ENCODE measurements around the gene CALCOCO1. TPM values are rescaled to one million over a fixed set of nuclear protein-coding genes. Genes with fewer than 3 reads are reported as not detected.
"Not testable (repeated sequence)": the region's sequence is repeated elsewhere in the genome, so short reads cannot be mapped to it uniquely, and the experiment has no call there.

The CALCOCO1 gene, protein sequence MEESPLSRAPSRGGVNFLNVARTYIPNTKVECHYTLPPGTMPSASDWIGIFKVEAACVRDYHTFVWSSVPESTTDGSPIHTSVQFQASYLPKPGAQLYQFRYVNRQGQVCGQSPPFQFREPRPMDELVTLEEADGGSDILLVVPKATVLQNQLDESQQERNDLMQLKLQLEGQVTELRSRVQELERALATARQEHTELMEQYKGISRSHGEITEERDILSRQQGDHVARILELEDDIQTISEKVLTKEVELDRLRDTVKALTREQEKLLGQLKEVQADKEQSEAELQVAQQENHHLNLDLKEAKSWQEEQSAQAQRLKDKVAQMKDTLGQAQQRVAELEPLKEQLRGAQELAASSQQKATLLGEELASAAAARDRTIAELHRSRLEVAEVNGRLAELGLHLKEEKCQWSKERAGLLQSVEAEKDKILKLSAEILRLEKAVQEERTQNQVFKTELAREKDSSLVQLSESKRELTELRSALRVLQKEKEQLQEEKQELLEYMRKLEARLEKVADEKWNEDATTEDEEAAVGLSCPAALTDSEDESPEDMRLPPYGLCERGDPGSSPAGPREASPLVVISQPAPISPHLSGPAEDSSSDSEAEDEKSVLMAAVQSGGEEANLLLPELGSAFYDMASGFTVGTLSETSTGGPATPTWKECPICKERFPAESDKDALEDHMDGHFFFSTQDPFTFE
- total RNA-seq, result 10 to 100 TPM; 83.6 to 91.1 TPM

DNA sequence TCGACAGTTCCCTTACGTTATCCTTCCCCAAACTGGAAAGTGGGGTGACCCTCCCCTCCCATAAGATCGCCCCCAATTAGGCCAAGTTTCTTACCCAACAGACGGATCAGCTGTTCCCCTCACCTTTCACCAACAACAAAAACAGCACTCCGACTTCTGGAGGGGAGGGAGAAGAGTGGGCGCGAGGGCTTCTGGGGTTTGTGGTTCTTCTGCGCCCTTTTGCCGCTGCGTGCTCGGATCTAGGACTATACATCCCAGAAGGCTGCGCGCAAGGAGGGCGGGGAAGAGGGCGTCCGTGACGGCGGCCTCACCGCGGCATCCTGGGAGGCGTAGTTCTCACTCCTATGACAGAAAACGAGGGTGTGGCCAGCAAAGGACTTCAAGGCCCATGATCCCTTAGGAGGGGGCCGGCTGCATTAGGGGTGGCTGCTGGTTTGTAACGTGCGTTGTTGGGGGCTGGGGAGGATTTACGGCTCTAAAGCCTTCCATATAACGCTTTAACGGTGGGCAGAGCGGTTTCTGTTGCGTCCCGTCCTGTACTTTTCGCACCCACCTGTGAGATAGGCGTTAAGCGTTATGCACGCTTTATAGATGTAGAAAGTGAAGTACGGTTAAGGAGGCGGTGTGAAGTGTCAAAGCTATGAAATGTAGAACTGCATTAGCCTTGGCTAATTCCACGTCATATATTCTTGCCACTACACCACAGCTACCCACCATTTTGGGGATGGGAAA is at the start of gene CALCOCO1:
Gene CALCOCO1 (minus strand): TSS at position 143 of the 732 bp plus-strand sequence. CDS start 2,210 bp downstream, outside the sequence.
- H3K9me3 Mint-ChIP-seq, result no peaks in the 10 kb centered on the region
- no peaks in the 10 kb centered on the region for H3K36me3 Mint-ChIP-seq
- H3K27me3 Mint-ChIP-seq, result no peaks in the 10 kb centered on the region
- H3K27ac Mint-ChIP-seq, result peak within 1 kb of the TSS; percentile 94
- peak within 1 kb of the TSS; percentile 94 for H3K4me3 Mint-ChIP-seq
- POLR2A ChIA-PET, result interaction anchor here (0.9 to 1.3 kb wide), 2 partner anchors 26 to 29 kb away, joined by 3 to 5 read pairs; no protein-coding TSS in a partner anchor
- DNase-seq, result peak; percentile 93
- peak; percentile 98 for ATAC-seq (ENCODE audit: low read depth)
- peaks cover 15% of the 10 kb centered on the region for H3K4me1 Mint-ChIP-seq

DNA sequence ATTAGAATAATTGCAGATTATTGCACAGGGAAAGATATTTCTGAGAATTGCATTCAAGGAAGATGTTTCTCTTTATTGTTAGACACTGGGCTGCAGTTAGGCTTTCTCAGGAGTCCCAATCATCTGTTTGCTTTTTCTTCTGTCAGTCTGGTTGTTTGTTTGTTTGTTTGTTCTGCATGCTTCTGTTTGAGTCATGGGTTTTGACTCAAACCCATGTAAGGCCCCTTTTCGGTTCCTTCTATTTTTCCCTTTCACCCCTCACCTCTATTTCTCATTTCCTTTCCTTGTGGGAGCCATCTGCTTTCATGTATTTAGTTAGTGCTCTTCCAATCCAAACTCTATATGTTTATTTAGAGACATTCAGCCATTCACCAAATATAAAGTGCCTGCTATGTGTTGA is 49.6 kb upstream of the CALCOCO1 start:
- H3K27me3 Mint-ChIP-seq, result peaks cover 48% of the 10 kb centered on the region
- POLR2A ChIA-PET, result no interaction called here
- no peak for DNase-seq
- H3K4me1 Mint-ChIP-seq, result no peaks in the 10 kb centered on the region
- H3K4me3 Mint-ChIP-seq, result no peak overlapping the region
- H3K9me3 Mint-ChIP-seq, result no peaks in the 10 kb centered on the region
- H3K36me3 Mint-ChIP-seq, result no peaks in the 10 kb centered on the region
- no peak for ATAC-seq (ENCODE audit: low read depth)
- H3K27ac Mint-ChIP-seq, result no peak overlapping the region

DNA sequence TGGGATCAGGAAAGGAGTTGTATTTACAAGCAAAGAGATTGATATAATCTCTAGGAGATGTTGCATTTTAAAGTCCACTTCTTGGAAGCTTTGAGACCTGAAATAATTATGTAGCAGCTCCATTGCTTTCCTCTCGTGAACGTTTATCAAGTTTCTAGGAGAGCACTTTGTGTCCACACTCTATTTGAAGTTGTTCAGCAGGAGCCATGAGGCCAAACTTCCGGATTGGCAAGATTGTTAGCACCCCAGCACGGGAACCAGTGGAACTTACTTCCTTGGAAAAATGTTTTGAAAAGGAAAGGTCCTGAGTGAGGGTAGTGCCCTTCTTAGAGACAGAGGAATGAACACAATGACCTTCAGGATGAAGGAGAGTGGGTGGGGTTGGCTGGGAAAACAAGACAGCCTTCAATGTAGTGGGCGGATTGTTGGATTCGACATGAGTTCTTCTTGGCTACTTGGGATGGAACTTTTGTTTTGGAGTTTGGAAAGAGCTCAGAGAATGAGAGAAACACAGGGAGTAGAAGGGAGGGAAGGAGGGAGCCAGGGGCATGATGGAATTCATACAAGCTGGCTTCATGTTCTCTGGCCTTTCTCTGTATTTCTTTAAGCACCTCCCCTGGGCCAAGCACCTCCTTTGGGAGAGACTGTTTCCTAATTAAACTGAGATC is 48.4 kb upstream of the CALCOCO1 start:
- H3K4me1 Mint-ChIP-seq, result no peaks in the 10 kb centered on the region
- POLR2A ChIA-PET, result no interaction called here
- H3K27me3 Mint-ChIP-seq, result peaks cover 48% of the 10 kb centered on the region
- H3K27ac Mint-ChIP-seq, result no peak overlapping the region
- H3K9me3 Mint-ChIP-seq, result no peaks in the 10 kb centered on the region
- ATAC-seq (ENCODE audit: low read depth) (no peak), DNase-seq (no peak)
- H3K4me3 Mint-ChIP-seq, result no peak overlapping the region
- H3K36me3 Mint-ChIP-seq, result no peaks in the 10 kb centered on the region

DNA sequence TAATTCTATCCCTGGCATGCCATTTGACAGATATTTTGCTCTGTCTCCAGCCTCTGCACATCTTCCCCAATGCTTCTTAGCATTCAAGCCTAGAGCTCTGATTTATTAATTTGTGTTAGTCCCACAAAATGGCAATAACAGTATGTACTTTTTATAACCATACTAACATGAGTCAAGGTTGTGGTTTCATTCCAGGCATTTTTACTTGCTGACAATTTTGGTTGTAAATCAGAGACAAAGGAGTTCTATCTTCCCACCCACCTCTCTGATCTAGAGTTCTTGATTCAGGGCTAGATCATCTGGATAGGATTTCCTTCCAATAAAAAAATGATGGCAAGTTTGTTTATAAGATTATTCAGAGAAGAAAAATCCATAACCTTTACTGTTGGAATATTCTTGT is 43.0 kb upstream of the CALCOCO1 start:
- ATAC-seq (ENCODE audit: low read depth) (no peak), DNase-seq (no peak)
- H3K4me3 Mint-ChIP-seq, result no peak overlapping the region
- H3K36me3 Mint-ChIP-seq, result no peaks in the 10 kb centered on the region
- no peaks in the 10 kb centered on the region for H3K4me1 Mint-ChIP-seq
- no peaks in the 10 kb centered on the region for H3K9me3 Mint-ChIP-seq
- peaks cover 64% of the 10 kb centered on the region for H3K27me3 Mint-ChIP-seq
- no peak overlapping the region for H3K27ac Mint-ChIP-seq
- POLR2A ChIA-PET, result no interaction called here

DNA sequence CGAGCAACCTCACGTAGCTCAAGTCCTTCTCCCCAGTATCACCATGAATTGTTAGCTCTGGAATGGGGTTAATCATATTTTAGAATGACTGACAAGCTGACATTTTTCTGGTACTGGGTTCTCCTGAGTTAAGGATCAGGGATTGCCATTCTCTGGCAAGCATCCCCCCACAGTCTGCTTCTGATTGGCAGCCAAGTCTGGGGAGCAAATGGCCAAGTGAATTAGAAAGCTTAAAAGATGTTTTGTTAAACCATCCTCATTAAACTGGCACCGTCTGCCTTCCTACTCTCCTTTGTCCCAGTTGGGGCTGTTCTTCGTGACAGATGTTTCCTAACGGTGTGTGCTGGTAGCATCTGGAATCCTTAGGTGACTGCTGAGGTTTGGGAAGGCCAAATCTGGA is 41.7 kb upstream of the CALCOCO1 start:
- no peaks in the 10 kb centered on the region for H3K9me3 Mint-ChIP-seq
- ATAC-seq (ENCODE audit: low read depth), result no peak
- H3K4me1 Mint-ChIP-seq, result no peaks in the 10 kb centered on the region
- DNase-seq, result no peak
- no peaks in the 10 kb centered on the region for H3K36me3 Mint-ChIP-seq
- POLR2A ChIA-PET, result no interaction called here
- H3K27ac Mint-ChIP-seq, result no peak overlapping the region
- no peak overlapping the region for H3K4me3 Mint-ChIP-seq
- H3K27me3 Mint-ChIP-seq, result peaks cover 71% of the 10 kb centered on the region

DNA sequence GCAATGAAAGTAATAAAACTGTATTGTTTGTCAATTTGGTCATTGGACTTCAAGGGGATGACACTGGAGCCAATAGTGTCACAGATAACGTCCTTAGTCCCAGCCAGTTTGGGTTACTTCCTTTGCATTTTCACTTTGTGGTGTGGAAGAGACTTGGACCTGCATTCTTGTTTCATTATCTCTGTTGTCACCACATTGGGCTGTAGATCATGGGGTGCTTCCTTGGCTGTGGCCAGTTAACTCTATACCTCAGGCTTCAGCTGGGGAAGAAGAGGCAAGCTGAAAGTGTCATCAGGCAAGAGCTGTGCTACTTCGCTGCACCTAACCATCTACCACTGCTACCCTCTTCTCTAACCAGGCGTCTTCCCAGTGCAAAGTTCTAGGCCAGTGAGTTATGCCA is 39.6 kb upstream of the CALCOCO1 start:
- H3K27ac Mint-ChIP-seq, result no peak overlapping the region
- H3K36me3 Mint-ChIP-seq, result no peaks in the 10 kb centered on the region
- DNase-seq (no peak), ATAC-seq (ENCODE audit: low read depth) (no peak)
- peaks cover 68% of the 10 kb centered on the region for H3K27me3 Mint-ChIP-seq
- POLR2A ChIA-PET, result no interaction called here
- no peak overlapping the region for H3K4me3 Mint-ChIP-seq
- H3K9me3 Mint-ChIP-seq, result no peaks in the 10 kb centered on the region
- H3K4me1 Mint-ChIP-seq, result no peaks in the 10 kb centered on the region

DNA sequence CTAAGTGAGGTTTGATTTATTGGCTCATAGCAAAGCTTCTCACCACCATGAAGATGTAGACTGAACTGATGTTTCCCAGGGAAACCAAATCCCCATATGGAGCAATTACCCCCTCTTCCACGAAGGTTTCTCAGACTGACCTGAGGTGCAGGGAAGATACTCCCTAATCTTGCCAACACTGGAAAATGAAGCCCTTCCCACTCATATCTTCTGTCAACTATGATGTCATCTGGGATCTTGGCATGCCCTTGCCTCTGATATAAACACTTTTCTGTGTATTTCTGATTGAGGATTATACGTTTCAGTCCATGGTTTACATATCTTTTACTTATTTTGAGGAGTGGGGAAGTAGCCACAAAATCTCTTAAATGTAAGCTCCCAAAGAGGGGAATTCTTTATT is 38.6 kb upstream of the CALCOCO1 start:
- Mint-ChIP-seq H3K27me3 (peaks cover 62% of the 10 kb centered on the region), H3K36me3 (no peaks in the 10 kb centered on the region), H3K27ac (no peak overlapping the region), H3K9me3 (no peaks in the 10 kb centered on the region), H3K4me3 (no peak overlapping the region), H3K4me1 (no peaks in the 10 kb centered on the region)
- DNase-seq, result no peak
- POLR2A ChIA-PET, result no interaction called here
- ATAC-seq (ENCODE audit: low read depth), result no peak

DNA sequence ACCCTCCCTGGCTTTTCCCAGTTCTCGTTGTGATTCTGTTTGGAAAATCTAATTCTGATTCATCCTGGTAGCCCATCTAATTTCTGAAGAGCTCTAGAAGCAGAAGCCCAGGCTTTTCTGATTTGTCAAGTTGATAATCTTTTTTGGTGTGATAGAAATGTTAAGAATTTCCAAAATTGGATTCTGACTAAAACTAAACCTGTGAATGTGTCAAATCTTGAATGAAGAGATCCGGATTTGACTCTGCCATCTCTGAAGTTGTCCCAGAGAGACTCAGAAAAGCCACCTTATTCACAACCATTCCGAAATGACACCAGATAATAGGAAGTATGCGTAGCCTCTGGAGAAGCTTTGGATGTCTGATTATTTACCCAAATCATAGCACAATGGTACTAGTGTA is 37.4 kb upstream of the CALCOCO1 start:
- POLR2A ChIA-PET, result no interaction called here
- Mint-ChIP-seq H3K36me3 (no peaks in the 10 kb centered on the region), H3K27ac (no peak overlapping the region), H3K4me1 (no peaks in the 10 kb centered on the region), H3K27me3 (peaks cover 62% of the 10 kb centered on the region), H3K9me3 (no peaks in the 10 kb centered on the region), H3K4me3 (no peak overlapping the region)
- DNase-seq, result no peak
- ATAC-seq (ENCODE audit: low read depth), result no peak

DNA sequence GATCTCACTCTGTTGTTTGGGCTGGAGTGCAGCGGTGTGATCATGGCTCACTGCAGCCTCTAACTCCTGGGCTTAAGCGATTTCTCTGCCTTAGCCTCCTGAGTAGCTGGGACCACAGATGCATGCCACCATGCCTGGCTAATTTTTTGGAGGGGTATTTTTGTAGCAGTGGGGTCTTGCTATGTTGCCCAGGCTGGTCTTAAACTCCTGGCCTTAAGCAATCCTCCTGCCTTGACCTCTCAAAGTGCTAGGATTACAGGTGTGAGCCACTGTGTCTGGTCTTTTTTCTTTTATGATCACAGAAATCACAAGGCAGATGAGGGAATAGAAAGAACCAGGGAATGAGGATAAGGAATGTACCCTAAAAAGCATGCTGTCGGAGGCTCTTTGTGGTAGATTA is 35.5 kb upstream of the CALCOCO1 start:
- H3K9me3 Mint-ChIP-seq; DNase-seq; H3K36me3 Mint-ChIP-seq; H3K27ac Mint-ChIP-seq; H3K4me3 Mint-ChIP-seq; ATAC-seq (ENCODE audit: low read depth); POLR2A ChIA-PET: not testable (repeated sequence)
- peaks cover 11% of the 10 kb centered on the region for H3K4me1 Mint-ChIP-seq
- H3K27me3 Mint-ChIP-seq, result peaks cover 66% of the 10 kb centered on the region

DNA sequence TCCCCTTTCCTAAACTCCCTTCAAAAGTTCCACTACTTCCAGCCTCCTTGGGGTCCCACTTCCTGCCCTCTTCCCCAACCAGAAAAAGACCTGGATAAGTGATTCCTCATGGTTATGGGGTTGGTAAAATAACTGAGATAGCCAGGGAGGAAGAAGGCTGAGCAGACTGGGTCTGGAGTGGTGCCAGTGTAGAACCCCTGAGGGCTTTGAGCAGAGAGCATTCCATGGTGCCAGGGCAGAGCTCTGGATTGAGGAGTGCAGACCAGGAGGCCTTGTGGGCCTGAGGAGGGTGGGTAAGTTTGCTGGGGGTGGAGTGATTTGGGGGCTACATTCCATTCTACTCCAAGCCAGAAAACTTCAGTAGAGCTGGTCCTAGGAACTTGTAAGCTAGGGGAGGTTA is 34.1 kb upstream of the CALCOCO1 start:
- no peak for DNase-seq
- H3K36me3 Mint-ChIP-seq, result no peaks in the 10 kb centered on the region
- H3K9me3 Mint-ChIP-seq, result no peaks in the 10 kb centered on the region
- POLR2A ChIA-PET, result no interaction called here
- H3K27me3 Mint-ChIP-seq, result peaks cover 56% of the 10 kb centered on the region
- no peak overlapping the region for H3K27ac Mint-ChIP-seq
- no peak for ATAC-seq (ENCODE audit: low read depth)
- no peak overlapping the region for H3K4me3 Mint-ChIP-seq
- peaks cover 22% of the 10 kb centered on the region for H3K4me1 Mint-ChIP-seq

DNA sequence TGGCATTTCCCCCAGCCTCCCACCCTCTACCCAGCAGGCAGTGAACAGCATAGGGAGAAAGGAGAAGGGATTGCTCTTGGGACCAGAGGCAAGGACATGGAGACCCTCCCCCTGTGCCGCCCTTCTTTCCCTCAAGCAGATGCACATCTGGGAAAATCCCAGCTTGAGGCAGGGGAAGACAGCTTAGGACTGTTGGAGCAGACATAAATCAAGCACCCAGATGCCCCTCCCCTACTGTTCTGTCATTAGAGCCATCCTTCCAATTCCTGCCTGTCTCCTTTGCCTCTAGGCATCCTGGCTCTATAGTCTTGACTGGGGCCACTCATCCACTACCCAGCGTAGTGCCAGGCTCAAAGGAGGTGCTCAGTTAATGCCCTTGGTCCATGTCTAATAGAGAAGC is 32.0 kb upstream of the CALCOCO1 start:
- POLR2A ChIA-PET, result no interaction called here
- Mint-ChIP-seq H3K27ac (no peak overlapping the region), H3K4me3 (no peak overlapping the region), H3K36me3 (no peaks in the 10 kb centered on the region), H3K4me1 (peaks cover 22% of the 10 kb centered on the region), H3K27me3 (peaks cover 44% of the 10 kb centered on the region), H3K9me3 (no peaks in the 10 kb centered on the region)
- DNase-seq, result no peak
- ATAC-seq (ENCODE audit: low read depth), result no peak

DNA sequence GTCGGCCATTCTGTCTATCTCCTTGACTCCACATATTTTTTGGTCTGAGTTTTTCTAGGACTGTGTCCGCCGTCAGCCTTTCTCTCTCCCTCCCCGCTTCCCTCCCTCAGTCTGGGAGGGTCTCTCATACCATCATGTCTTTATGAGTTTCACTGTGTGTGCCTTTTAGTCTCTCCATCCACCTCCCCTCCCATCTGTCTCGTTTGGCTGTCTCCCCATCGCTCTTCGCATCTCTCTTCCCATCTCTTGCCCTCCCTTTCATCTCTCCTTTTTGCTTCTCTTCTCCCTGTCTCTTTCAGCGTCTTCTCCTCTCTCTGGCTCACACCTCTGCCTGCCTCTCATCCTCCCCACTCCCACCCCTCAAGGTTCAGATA is 31.5 kb upstream of the CALCOCO1 start:
- ATAC-seq (ENCODE audit: low read depth), result no peak
- Mint-ChIP-seq H3K36me3 (no peaks in the 10 kb centered on the region), H3K27ac (peak overlapping the region; percentile 33), H3K4me1 (peaks cover 22% of the 10 kb centered on the region), H3K9me3 (no peaks in the 10 kb centered on the region), H3K4me3 (peak overlapping the region; percentile 63), H3K27me3 (peaks cover 41% of the 10 kb centered on the region)
- no peak for DNase-seq
- POLR2A ChIA-PET, result no interaction called here

DNA sequence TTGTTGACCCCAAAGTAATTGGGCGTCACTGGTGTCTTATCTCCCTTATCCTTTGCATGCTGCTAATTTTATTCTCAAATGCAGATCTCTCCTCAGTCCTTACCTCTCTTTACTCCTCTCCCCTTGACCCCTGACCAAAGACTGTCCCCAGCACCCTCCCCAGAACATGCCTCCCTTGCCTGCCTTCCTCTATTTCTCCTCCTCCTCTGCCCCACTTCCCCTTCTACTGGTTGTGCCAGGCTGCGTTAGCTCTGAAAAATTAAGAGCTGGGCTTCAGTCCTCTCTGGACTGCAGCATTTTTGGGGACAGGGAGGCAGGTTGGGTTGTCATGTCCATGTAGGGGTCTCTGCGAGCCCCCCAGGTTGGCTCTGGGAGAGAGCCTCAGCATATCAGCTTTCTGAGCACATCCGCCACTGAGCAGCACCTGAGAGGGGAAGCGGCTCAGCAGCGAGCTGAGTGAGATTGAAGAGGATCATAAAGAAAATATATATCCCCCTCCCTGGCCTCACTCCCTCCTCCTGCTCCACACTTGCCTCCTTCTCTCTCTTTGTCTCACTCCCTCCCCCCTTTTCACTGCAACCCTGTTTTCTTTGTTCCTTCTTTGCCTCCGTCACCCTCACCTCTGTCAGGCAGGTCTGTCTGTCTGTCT is 31.0 kb upstream of the CALCOCO1 start:
- H3K36me3 Mint-ChIP-seq, result no peaks in the 10 kb centered on the region
- peaks cover 22% of the 10 kb centered on the region for H3K4me1 Mint-ChIP-seq
- peak overlapping the region; percentile 63 for H3K4me3 Mint-ChIP-seq
- H3K27me3 Mint-ChIP-seq, result peaks cover 38% of the 10 kb centered on the region
- DNase-seq (no peak), ATAC-seq (ENCODE audit: low read depth) (no peak)
- POLR2A ChIA-PET, result no interaction called here
- H3K9me3 Mint-ChIP-seq, result no peaks in the 10 kb centered on the region
- H3K27ac Mint-ChIP-seq, result no peak overlapping the region
